NCI-H526 (cell line): Measurements from ENCODE around the gene MAP2K3.

Experiments used
- DNase-seq, 2 experiments: peaks; one replicate each; lab custom pipeline; 2025; lab: John Stamatoyannopoulos, UW

The MAP2K3 gene

GRCh38 chr17:21351366-21352065 lies 67.0 kb downstream of the MAP2K3 start:
- DNase-seq = no peak

GRCh38 chr17:21352221-21352980 lies 67.9 kb downstream of the MAP2K3 start:
- no peak for DNase-seq

DNA sequence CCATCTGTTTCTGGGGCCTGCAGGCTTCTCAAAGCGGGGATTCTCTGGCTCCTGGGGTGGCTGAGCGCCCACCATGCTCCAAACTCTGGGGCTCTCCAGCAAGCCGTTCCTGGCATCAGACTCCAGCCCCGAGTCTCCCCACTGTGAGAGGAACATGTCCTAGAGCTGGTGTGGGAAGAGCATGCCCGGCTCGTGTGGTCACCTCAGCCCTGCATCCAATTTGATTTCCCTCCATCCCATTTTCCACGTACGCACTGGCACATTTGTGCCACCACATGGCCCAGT lies 68.4 kb downstream of the MAP2K3 start:
- DNase-seq = no peak

DNA sequence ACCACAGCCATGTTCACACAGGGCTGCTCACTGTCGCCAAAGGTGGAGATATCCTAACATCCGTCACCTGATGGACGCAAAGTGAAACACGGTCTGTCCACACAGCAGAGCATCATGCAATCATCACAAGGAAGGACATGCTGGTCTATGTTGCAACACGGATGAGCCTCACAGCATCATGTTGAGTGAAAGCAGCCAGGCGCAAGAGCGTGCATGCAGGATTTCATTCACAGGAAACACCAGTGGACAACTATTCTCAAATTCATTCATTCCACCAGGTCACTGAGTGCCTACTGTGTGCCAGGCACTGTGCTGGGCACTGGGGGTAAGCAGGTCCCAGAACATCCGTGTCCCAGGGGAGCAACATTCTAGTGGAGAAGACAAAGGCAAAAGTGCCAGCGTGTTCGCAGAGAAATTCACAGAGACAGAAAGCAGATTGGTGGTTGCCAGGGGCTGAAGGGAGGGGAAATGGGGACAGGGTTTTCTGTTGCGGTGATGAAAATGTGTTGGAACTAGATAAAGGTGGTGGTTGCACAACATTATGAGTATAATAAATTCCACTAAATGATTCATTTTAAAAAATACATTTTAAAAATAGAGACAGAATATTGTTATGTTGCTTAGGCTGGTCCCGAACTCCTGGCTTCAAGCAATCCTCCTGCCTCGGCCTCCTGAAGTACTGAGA lies 69.0 kb downstream of the MAP2K3 start:
- DNase-seq = no peak

GRCh38 chr17:21354796-21355385 lies 70.4 kb downstream of the MAP2K3 start:
- DNase-seq = no peak

- no peak for DNase-seq
These were observed 71.1 kb downstream of the MAP2K3 start for GRCh38 chr17:21355586-21355985.

GRCh38 chr17:21356537-21357127 lies 72.1 kb downstream of the MAP2K3 start:
- DNase-seq = no peak

- DNase-seq = no peak
These were observed 72.8 kb downstream of the MAP2K3 start for GRCh38 chr17:21357281-21357680.

DNA sequence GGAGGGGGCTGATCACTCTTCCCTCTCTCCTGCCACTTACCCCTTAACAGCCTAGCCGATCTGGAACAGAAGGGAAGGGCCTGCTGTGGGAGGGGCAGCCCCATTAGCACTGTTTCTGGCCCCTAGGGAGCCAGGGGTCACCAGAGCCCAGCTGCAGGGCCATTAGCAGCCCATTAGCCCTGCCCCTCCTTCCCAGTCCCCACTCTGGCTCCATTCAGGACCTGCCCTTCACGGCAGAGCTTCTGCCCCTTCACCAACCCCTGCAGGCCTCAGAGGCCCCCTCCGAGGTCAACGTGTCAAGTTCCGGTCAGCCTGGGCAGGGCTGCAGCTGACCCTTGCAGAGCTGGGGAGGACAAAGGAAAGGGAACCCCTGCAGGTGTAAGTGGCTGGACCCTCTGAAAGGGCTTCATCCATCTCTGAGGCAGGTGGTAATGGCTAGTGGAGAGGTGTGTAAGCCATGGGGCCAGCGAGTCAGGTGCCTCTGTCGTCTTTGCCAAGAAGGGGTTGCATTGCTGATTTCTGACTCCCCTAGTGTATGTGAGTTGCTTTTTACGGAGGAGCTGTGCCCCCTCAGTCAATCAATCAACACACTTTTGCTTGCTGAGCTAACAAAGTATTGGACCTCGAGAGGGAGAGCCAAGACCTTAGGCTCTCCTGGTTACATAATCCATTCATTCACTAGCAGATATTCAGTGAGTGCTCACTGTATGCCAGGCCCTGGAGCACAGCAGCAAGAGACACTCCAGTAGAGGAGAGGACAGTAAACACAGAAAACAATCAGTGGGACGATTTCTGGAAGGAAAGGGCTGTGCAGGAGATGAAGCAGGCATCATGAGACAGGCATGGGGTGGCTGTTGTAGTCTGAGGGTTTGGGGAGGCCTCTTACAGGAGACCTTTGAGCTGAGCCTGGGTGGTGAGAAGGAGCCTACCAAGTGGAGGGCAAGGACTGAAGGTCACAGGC lies 73.5 kb downstream of the MAP2K3 start:
- DNase-seq = no peak

GRCh38 chr17:21358682-21359482 lies 74.4 kb downstream of the MAP2K3 start:
- DNase-seq = no peak

GRCh38 chr17:21359483-21359840 lies 75.0 kb downstream of the MAP2K3 start:
- no peak for DNase-seq

DNA sequence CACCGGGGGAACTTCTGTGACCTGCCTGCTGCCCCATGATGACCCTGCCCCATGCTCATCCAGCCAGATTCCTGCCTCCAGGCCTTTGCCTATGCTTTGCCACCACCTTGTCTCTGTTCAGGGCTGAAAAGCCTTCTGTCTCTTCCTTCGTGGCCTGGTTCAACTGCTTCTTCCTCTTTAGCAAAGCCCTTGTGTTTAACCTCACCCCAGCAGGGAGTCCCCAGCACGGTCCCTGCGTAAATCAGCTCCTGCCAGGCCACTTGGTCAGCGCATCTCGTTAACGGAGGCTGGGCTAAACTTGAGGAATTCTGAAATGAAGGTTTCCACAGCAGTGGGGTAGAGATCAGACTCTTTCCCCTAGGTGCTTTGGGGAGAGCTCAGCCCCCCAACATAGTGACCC lies 75.5 kb downstream of the MAP2K3 start:
- DNase-seq = no peak

GRCh38 chr17:21361020-21361809 lies 76.7 kb downstream of the MAP2K3 start:
- DNase-seq = no peak

GRCh38 chr17:21362331-21362931 lies 77.9 kb downstream of the MAP2K3 start:
- DNase-seq = no peak

DNA sequence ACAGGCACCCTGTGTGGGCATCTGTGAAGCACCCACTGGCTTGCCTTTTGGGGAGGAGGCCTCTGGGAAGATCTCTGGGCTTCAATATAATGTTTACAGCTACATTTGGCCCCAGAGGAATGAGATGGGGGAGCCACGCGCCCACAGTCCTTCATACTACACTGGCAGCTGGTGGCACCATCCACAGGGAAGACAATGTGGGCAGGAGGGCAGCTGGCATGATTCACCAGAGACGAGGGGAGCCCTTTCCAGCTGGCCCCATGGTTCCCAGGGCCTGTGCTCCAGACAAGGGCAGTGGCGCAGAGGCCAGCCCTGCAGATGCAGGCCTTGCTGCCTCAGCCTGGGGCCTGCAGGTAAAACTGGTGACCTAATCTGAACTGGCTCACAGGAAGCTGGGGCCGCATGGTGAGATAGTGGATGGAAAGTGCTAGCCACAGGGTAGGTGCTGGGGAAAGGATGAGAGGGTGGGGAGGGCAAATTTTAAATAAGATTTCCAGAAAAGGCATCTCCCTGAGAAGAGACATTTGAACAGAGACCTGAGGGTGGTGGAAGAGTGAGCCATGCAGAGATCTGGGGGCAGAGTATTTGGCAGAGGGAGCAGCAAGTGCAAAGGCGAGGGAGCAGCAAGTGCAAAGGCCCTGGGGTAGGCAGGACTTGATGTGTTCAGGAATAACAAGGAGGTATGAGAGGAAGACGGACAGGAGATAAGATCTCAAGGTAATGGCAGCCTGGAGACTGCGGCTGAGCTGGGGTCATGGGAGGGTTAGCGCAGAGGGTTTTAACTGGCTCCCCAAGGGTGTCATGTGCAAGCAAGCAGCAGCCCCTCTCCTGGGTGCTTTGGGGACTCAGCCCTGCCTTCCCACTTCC lies 79.5 kb downstream of the MAP2K3 start:
- no peak for DNase-seq
